ENCODE results near the gene PRKRIP1.
"Not testable (repeated sequence)": the region's sequence is repeated elsewhere in the genome, so short reads cannot be mapped to it uniquely, and the experiment has no call there.

PRKRIP1 gene

GRCh38 chr7:102395873-102396709, at the start of gene PRKRIP1:
PRKRIP1 (plus strand) TSS chr7:102396363; CDS start chr7:102396412, 49 bp downstream.
- Mint-ChIP-seq H3K4me3 (peak within 1 kb of the TSS; percentile 95), H3K27ac (peak within 1 kb of the TSS; percentile 93), H3K36me3 (peaks cover 11% of the 10 kb centered on the region), H3K9me3 (no peaks in the 10 kb centered on the region), H3K4me1 (peaks cover 21% of the 10 kb centered on the region), H3K27me3 (no peaks in the 10 kb centered on the region)

- not testable (repeated sequence) for H3K27me3 Mint-ChIP-seq, H3K36me3 Mint-ChIP-seq, H3K4me1 Mint-ChIP-seq, H3K27ac Mint-ChIP-seq, H3K9me3 Mint-ChIP-seq, H3K4me3 Mint-ChIP-seq
Measured at GRCh38 chr7:102346983-102347382, 49.2 kb upstream of the PRKRIP1 start.

- H3K4me3 Mint-ChIP-seq, H3K27ac Mint-ChIP-seq, H3K36me3 Mint-ChIP-seq, H3K4me1 Mint-ChIP-seq, H3K9me3 Mint-ChIP-seq, H3K27me3 Mint-ChIP-seq: not testable (repeated sequence)
Measured at GRCh38 chr7:102356344-102356743, 39.8 kb upstream of the PRKRIP1 start, which contains the start of gene SPDYE6. SPDYE6 (minus strand) TSS chr7:102356444; CDS start chr7:102356023, 421 bp downstream.

- not testable (repeated sequence) for H3K9me3 Mint-ChIP-seq, H3K36me3 Mint-ChIP-seq, H3K27me3 Mint-ChIP-seq
- Mint-ChIP-seq H3K4me3 (peak overlapping the region; percentile 91), H3K27ac (peak overlapping the region; percentile 89), H3K4me1 (peaks cover 29% of the 10 kb centered on the region)
Measured at GRCh38 chr7:102363549-102364393, 32.4 kb upstream of the PRKRIP1 start.

GRCh38 chr7:102364394-102364886, 31.7 kb upstream of the PRKRIP1 start:
- peaks cover 29% of the 10 kb centered on the region for H3K4me1 Mint-ChIP-seq
- not testable (repeated sequence) for H3K36me3 Mint-ChIP-seq, H3K27me3 Mint-ChIP-seq, H3K9me3 Mint-ChIP-seq
- H3K27ac Mint-ChIP-seq, result peak overlapping the region; percentile 80
- H3K4me3 Mint-ChIP-seq, result peak overlapping the region; percentile 91

- not testable (repeated sequence) for H3K27ac Mint-ChIP-seq, H3K36me3 Mint-ChIP-seq, H3K9me3 Mint-ChIP-seq, H3K27me3 Mint-ChIP-seq
- Mint-ChIP-seq H3K4me3 (peak overlapping the region; percentile 91), H3K4me1 (peaks cover 35% of the 10 kb centered on the region)
Measured at GRCh38 chr7:102365390-102365789, 30.8 kb upstream of the PRKRIP1 start.

- H3K9me3 Mint-ChIP-seq, H3K27ac Mint-ChIP-seq, H3K4me3 Mint-ChIP-seq, H3K27me3 Mint-ChIP-seq: not testable (repeated sequence)
- Mint-ChIP-seq H3K4me1 (peaks cover 44% of the 10 kb centered on the region), H3K36me3 (peaks cover 15% of the 10 kb centered on the region)
Measured at GRCh38 chr7:102370038-102370437, 26.1 kb upstream of the PRKRIP1 start.

- H3K4me3 Mint-ChIP-seq, H3K9me3 Mint-ChIP-seq, H3K27me3 Mint-ChIP-seq, H3K27ac Mint-ChIP-seq: not testable (repeated sequence)
- Mint-ChIP-seq H3K4me1 (peaks cover 28% of the 10 kb centered on the region), H3K36me3 (peaks cover 16% of the 10 kb centered on the region)
Measured at GRCh38 chr7:102372796-102373195, 23.4 kb upstream of the PRKRIP1 start.

- Mint-ChIP-seq H3K4me3 (no peak overlapping the region), H3K9me3 (no peaks in the 10 kb centered on the region), H3K4me1 (peaks cover 6% of the 10 kb centered on the region), H3K27me3 (no peaks in the 10 kb centered on the region), H3K27ac (no peak overlapping the region), H3K36me3 (peaks cover 6% of the 10 kb centered on the region)
Measured at GRCh38 chr7:102376964-102377466, 19.1 kb upstream of the PRKRIP1 start.

- H3K9me3 Mint-ChIP-seq, H3K36me3 Mint-ChIP-seq, H3K27ac Mint-ChIP-seq, H3K4me1 Mint-ChIP-seq, H3K27me3 Mint-ChIP-seq, H3K4me3 Mint-ChIP-seq: not testable (repeated sequence)
Measured at GRCh38 chr7:102380837-102381236, 15.3 kb upstream of the PRKRIP1 start.

GRCh38 chr7:102381696-102382425, 14.3 kb upstream of the PRKRIP1 start:
- H3K4me1 Mint-ChIP-seq, H3K4me3 Mint-ChIP-seq, H3K9me3 Mint-ChIP-seq, H3K27me3 Mint-ChIP-seq, H3K36me3 Mint-ChIP-seq: not testable (repeated sequence)
- peak overlapping the region; percentile 41 for H3K27ac Mint-ChIP-seq

- Mint-ChIP-seq H3K4me3 (no peak overlapping the region), H3K27me3 (no peaks in the 10 kb centered on the region), H3K36me3 (peaks cover 3% of the 10 kb centered on the region), H3K4me1 (peaks cover 3% of the 10 kb centered on the region), H3K27ac (peak overlapping the region; percentile 35), H3K9me3 (no peaks in the 10 kb centered on the region)
Measured at GRCh38 chr7:102387064-102387463, 9.1 kb upstream of the PRKRIP1 start.

- Mint-ChIP-seq H3K27ac (no peak overlapping the region), H3K36me3 (peaks cover 3% of the 10 kb centered on the region), H3K9me3 (no peaks in the 10 kb centered on the region)
Measured at GRCh38 chr7:102389810-102390209, 6.4 kb upstream of the PRKRIP1 start.

GRCh38 chr7:102390697-102391484, 5.3 kb upstream of the PRKRIP1 start:
- Mint-ChIP-seq H3K4me1 (peaks cover 8% of the 10 kb centered on the region), H3K4me3 (no peak overlapping the region), H3K27me3 (no peaks in the 10 kb centered on the region), H3K9me3 (no peaks in the 10 kb centered on the region), H3K27ac (no peak overlapping the region), H3K36me3 (peaks cover 3% of the 10 kb centered on the region)

More at GRCh38 chr7:102389810-102390209, 6.4 kb upstream of the PRKRIP1 start:
- Mint-ChIP-seq H3K27me3 (no peaks in the 10 kb centered on the region), H3K4me3 (no peak overlapping the region), H3K4me1 (peaks cover 3% of the 10 kb centered on the region)

- Mint-ChIP-seq H3K36me3 (peaks cover 2% of the 10 kb centered on the region), H3K4me3 (no peak overlapping the region), H3K27me3 (no peaks in the 10 kb centered on the region), H3K4me1 (peaks cover 14% of the 10 kb centered on the region), H3K27ac (no peak overlapping the region), H3K9me3 (no peaks in the 10 kb centered on the region)
Measured at GRCh38 chr7:102392330-102392729, 3.8 kb upstream of the PRKRIP1 start.

Data from activated naive CD4-positive, alpha-beta T cell treated with anti-CD3 and anti-CD28 coated beads, Interleukin-2, amount 50 U/mL, for 24 hours (primary cell).